DND-41 (cell line): ENCODE measurements around the gene OOSP4A.

ENCODE experiments used
- ATAC-seq: fragments of 200-7000 bp; cut with Tn5 transposase; 3 replicates; pipeline ENCODE4 v1.9.1; 2021; ENCODE audit warnings: low read depth; ENCODE audit not compliant: insufficient read depth
- DNase-seq: peaks from one replicate; pipeline ENCODE4 v3.0.0-alpha.2; 2020
- H2AFZ ChIP-seq: 2 replicates; pipeline ENCODE4 v1.6.0; 2012; ENCODE audit warnings: low read depth, low read length
- H3K27ac ChIP-seq: 2 replicates; pipeline ENCODE4 v1.5.1; 2012; ENCODE audit warnings: low read length, inconsistent platforms
- H3K27me3 ChIP-seq: fragments of 200-600 bp; sonication (generic); 2 replicates; pipeline ENCODE4 v1.6.0; 2012; ENCODE audit warnings: low read length, mild to moderate bottlenecking, inconsistent platforms; ENCODE audit not compliant: insufficient read depth, poor library complexity
- H3K36me3 ChIP-seq: 2 replicates; pipeline ENCODE4 v1.5.1; 2012; ENCODE audit warnings: low read length, inconsistent platforms; ENCODE audit not compliant: insufficient read depth
- H3K4me1 ChIP-seq: 2 replicates; pipeline ENCODE4 v1.5.1; 2012; ENCODE audit warnings: mild to moderate bottlenecking, low read length; ENCODE audit not compliant: insufficient read depth
- H3K4me2 ChIP-seq: 2 replicates; pipeline ENCODE4 v1.6.0; 2012; ENCODE audit warnings: mild to moderate bottlenecking, moderate library complexity, low read length, inconsistent platforms; ENCODE audit not compliant: insufficient read depth
- H3K4me3 ChIP-seq, 2 experiments: fragments of 200-600 bp in 1 of 2; shearing (Covaris generic) in 1 of 2; 2 replicates each; pipeline ENCODE4 v1.5.1; 2012 to 2016; ENCODE audit warnings: inconsistent platforms in 2 of 2, low read length in 2 of 2, mild to moderate bottlenecking in 2 of 2, low read depth in 1 of 2, moderate library complexity in 1 of 2
- H3K79me2 ChIP-seq: 2 replicates; pipeline ENCODE4 v1.6.0; 2012; ENCODE audit warnings: low read length, inconsistent platforms; ENCODE audit not compliant: insufficient read depth
- H3K9ac ChIP-seq: 2 replicates; pipeline ENCODE4 v1.6.0; 2012; ENCODE audit warnings: low read depth, mild to moderate bottlenecking, inconsistent platforms, low read length, moderate library complexity
- H3K9me3 ChIP-seq: 2 replicates; pipeline ENCODE4 v1.5.1; 2012; ENCODE audit warnings: low read length, moderate library complexity, mild to moderate bottlenecking, inconsistent platforms; ENCODE audit not compliant: insufficient read depth, severe bottlenecking
- H4K20me1 ChIP-seq: 2 replicates; pipeline ENCODE4 v1.6.0; 2012; ENCODE audit warnings: low read length; ENCODE audit not compliant: insufficient read depth
- EZH2 ChIP-seq: IDR thresholded peaks from 3 replicates; pipeline ENCODE4 v1.6.1; 2012; ENCODE audit warnings: borderline replicate concordance, low read depth, mild to moderate bottlenecking, moderate library complexity, low read length, inconsistent platforms; ENCODE audit not compliant: severe bottlenecking
- TF ChIP-seq, protein P1 (sequence below): IDR thresholded peaks from 2 replicates; pipeline ENCODE4 v1.5.1; 2012; ENCODE audit warnings: borderline replicate concordance, low read length, moderate library complexity, mild to moderate bottlenecking; ENCODE audit not compliant: poor library complexity, severe bottlenecking; ENCODE audit errors: extremely low read depth

The OOSP4A gene

GRCh38 chr11:59953463-59954218, 10.2 kb upstream of the OOSP4A start:
- H3K79me2 ChIP-seq: no peaks in the 10 kb centered on the region
- TF ChIP-seq, protein P1, sequence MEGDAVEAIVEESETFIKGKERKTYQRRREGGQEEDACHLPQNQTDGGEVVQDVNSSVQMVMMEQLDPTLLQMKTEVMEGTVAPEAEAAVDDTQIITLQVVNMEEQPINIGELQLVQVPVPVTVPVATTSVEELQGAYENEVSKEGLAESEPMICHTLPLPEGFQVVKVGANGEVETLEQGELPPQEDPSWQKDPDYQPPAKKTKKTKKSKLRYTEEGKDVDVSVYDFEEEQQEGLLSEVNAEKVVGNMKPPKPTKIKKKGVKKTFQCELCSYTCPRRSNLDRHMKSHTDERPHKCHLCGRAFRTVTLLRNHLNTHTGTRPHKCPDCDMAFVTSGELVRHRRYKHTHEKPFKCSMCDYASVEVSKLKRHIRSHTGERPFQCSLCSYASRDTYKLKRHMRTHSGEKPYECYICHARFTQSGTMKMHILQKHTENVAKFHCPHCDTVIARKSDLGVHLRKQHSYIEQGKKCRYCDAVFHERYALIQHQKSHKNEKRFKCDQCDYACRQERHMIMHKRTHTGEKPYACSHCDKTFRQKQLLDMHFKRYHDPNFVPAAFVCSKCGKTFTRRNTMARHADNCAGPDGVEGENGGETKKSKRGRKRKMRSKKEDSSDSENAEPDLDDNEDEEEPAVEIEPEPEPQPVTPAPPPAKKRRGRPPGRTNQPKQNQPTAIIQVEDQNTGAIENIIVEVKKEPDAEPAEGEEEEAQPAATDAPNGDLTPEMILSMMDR: no peak
- no peak for TF ChIP-seq EZH2
- no peaks in the 10 kb centered on the region for H3K9me3 ChIP-seq
- H3K27me3 ChIP-seq: no peaks in the 10 kb centered on the region
- H3K9ac ChIP-seq: no peak overlapping the region
- H3K4me2 ChIP-seq: no peak overlapping the region
- DNase-seq (no peak), ATAC-seq (no peak)
- H3K36me3 ChIP-seq: no peaks in the 10 kb centered on the region
- H3K4me1 ChIP-seq: no peaks in the 10 kb centered on the region
- H4K20me1 ChIP-seq: no peaks in the 10 kb centered on the region
- no peak overlapping the region for H2AFZ ChIP-seq
- H3K4me3 ChIP-seq: no peak overlapping the region
- no peak overlapping the region for H3K27ac ChIP-seq

- H3K4me2 ChIP-seq: no peak overlapping the region
- ATAC-seq: no peak
- H3K27me3 ChIP-seq: no peaks in the 10 kb centered on the region
- no peaks in the 10 kb centered on the region for H4K20me1 ChIP-seq
- H3K36me3 ChIP-seq: no peaks in the 10 kb centered on the region
- H3K79me2 ChIP-seq: no peaks in the 10 kb centered on the region
- H3K4me3 ChIP-seq: no peak overlapping the region
- H3K9me3 ChIP-seq: no peaks in the 10 kb centered on the region
- H3K9ac ChIP-seq: no peak overlapping the region
- no peak overlapping the region for H2AFZ ChIP-seq
- no peaks in the 10 kb centered on the region for H3K4me1 ChIP-seq
- no peak for DNase-seq
- no peak overlapping the region for H3K27ac ChIP-seq
- no peak for TF ChIP-seq EZH2
- TF ChIP-seq, protein P1: no peak
Measured at GRCh38 chr11:59954219-59954847, 9.5 kb upstream of the OOSP4A start.

- DNase-seq (no peak), ATAC-seq (no peak)
- Histone ChIP-seq H3K36me3 (no peaks in the 10 kb centered on the region), H3K9ac (no peak overlapping the region), H3K4me3 (no peak overlapping the region), H4K20me1 (no peaks in the 10 kb centered on the region), H3K27me3 (no peaks in the 10 kb centered on the region), H3K9me3 (no peaks in the 10 kb centered on the region), H3K4me1 (no peaks in the 10 kb centered on the region), H3K79me2 (no peaks in the 10 kb centered on the region), H3K4me2 (no peak overlapping the region), H2AFZ (no peak overlapping the region), H3K27ac (no peak overlapping the region)
- no peak for TF ChIP-seq EZH2
- TF ChIP-seq, protein P1: no peak
Measured at GRCh38 chr11:59957094-59957493, 6.7 kb upstream of the OOSP4A start.
